ENCODE results near the gene WNT7B. TPM values are rescaled to one million over a fixed set of nuclear protein-coding genes. Genes with fewer than 3 reads are reported as not detected.

WNT7B gene
- total and polyA plus RNA-seq, 10 of the 15 experiments (the other 5 are each of a cell fraction or from before 2014, with no cell fraction given): 0.12 TPM; not detected in 9

DNA sequence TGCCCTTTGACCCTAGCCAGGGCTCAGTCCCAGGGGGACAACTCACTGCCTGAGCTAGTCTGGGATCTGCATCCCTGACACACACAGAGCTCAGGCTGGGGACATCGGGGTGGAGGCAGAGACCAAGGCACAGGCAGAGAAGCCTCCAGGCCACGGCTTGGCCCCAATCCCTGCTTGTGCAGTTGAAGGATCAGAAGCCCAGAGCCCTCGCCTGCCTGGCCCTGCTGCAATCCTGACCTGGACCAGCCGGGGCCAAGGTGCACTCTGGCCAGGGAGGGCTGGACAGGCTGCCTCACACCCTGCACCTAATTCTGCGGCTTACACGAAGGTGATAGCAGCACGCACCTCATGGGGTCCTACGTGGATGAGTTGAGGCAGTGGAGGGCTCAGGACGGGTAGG is 34.6 kb downstream of the WNT7B start (continued):
- TF ChIP-seq REST (IDR thresholded peaks at IDR 0.05; ENCODE audit: low read depth, low read length) (no peak), MXI1 (IDR thresholded peaks at IDR 0.05; ENCODE audit: low read depth, low read length) (no peak), NR2C1 (IDR thresholded peaks at IDR 0.05) (no peak), NFYA (IDR thresholded peaks at IDR 0.05; ENCODE audit: borderline replicate concordance, low read depth, low read length) (no peak), SUZ12 (IDR thresholded peaks at IDR 0.05; ENCODE audit: unreplicated experiment) (no peak), EP300 (IDR thresholded peaks at IDR 0.05; ENCODE audit: borderline replicate concordance in 1 of 2, control insufficient read depth in 1 of 2, low read depth in 2 of 2, low read length in 2 of 2) (no peak)
- TF ChIP-seq, protein P1, sequence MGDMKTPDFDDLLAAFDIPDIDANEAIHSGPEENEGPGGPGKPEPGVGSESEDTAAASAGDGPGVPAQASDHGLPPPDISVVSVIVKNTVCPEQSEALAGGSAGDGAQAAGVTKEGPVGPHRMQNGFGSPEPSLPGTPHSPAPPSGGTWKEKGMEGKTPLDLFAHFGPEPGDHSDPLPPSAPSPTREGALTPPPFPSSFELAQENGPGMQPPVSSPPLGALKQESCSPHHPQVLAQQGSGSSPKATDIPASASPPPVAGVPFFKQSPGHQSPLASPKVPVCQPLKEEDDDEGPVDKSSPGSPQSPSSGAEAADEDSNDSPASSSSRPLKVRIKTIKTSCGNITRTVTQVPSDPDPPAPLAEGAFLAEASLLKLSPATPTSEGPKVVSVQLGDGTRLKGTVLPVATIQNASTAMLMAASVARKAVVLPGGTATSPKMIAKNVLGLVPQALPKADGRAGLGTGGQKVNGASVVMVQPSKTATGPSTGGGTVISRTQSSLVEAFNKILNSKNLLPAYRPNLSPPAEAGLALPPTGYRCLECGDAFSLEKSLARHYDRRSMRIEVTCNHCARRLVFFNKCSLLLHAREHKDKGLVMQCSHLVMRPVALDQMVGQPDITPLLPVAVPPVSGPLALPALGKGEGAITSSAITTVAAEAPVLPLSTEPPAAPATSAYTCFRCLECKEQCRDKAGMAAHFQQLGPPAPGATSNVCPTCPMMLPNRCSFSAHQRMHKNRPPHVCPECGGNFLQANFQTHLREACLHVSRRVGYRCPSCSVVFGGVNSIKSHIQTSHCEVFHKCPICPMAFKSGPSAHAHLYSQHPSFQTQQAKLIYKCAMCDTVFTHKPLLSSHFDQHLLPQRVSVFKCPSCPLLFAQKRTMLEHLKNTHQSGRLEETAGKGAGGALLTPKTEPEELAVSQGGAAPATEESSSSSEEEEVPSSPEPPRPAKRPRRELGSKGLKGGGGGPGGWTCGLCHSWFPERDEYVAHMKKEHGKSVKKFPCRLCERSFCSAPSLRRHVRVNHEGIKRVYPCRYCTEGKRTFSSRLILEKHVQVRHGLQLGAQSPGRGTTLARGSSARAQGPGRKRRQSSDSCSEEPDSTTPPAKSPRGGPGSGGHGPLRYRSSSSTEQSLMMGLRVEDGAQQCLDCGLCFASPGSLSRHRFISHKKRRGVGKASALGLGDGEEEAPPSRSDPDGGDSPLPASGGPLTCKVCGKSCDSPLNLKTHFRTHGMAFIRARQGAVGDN (IDR thresholded peaks at IDR 0.05): no peak
